Measurements from ENCODE around the gene SMARCD3.

The SMARCD3 gene

DNA sequence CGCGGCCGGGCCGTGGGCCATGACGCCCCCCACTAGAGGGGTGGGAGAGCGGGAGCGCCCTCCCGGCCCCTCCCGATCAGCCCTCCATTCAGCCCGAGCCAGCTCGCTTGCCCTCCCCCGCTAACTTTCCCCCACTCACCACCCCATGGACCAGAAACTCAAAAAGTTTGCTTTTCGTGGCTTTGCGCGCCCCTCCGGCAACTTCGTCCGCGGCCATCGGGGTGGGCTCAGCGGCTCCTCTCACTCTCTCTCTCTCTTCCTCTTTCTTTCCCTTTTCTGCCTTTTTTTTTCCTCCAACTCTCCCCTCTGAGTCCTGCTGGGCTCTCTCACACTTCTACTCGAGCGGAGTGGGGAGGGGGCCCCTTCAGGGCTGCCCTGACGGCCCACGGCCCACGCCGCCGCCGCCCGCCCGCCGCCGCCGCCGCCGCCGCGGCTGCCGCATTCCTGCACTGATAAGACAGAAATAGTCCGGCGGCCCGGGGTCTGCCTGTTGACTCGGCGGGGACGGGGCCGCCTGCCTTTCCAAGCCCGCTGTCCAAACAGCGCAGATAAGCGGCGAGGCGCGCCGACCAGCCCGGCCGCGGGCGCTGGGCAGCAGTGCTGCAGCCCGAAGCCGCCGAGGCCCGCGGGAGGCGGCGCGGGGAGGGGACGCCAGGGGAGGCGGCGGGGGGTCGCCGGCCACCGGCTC is at the start of gene SMARCD3:
TSS of gene SMARCD3 (minus strand) at position 349 of the 688 bp plus-strand sequence. CDS start at position 217, 132 bp downstream.
- peak; percentile 42 for DNase-seq

DNA sequence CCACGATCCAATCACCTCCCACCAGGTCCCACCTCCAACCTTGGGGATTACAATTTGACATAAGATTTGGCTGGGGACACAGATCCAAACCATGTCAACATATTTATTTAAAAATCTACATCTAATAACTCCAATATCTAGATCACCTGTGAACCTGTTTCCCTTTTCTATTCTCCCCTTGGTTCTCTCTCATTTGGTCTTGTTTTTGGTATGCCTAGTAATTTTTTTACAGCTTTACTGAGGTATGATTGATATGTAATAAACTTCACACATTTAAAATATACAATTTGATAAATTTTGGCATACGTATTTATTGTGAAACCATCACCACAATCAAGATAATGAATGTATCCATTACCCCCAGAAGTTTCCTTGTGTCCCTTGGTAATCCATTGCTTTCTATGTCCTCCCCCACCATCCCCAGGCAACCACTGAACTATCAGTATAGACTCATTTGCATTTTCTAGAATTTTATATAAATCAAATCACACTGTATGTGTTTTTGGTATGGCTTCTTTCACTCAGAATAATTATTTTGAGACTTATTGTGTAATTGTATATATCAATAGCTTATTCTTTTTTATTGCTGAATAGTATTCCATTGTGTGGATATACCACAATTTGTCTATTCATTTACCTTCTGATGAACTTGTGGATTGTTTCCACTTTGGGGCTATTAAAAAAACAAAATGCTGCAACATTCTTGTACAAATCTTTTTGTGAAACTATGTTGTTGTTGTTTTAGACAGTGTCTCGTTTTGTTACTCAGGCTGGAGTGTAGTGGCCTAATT is 47.9 kb upstream of the SMARCD3 start:
- DNase-seq = no peak

DNA sequence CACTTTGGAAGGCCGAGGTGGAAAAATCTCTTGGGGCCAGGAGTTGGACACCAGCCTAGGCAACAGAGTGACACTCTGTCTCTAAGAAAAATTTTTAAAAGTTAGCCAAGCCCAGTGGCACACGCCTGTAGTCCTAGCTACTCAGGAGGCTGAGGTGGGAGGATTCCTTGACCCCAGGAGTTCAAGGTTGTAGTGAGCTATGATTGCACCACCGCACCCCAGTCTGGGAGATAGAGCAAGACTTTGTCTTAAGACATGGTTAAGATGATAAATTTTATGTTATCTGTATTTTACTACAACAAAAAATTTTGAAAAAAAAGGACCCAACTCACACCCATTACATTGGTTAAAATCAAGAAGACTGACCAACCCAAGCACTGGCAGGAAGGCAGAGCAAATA is 44.4 kb upstream of the SMARCD3 start:
- no peak for DNase-seq

DNA sequence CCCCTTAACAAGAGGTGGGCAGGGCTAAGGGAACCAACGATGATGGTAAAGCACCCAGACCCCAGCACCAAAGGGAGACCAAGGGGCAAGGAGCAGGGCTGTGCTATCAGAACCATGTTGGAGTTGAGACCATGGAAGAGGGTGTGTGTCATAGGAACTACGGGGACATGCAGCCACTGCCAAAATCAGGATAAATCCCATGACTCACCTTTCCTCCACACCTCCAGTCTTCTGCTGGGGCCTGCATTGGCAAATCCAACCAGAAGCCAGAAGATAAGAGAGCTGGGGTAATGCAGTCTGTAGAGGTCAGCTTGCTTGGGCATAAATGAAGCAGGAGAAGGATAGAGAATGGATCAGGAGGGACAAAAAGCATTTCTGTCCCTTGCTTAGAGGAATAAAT is 42.7 kb upstream of the SMARCD3 start:
- no peak for DNase-seq

DNA sequence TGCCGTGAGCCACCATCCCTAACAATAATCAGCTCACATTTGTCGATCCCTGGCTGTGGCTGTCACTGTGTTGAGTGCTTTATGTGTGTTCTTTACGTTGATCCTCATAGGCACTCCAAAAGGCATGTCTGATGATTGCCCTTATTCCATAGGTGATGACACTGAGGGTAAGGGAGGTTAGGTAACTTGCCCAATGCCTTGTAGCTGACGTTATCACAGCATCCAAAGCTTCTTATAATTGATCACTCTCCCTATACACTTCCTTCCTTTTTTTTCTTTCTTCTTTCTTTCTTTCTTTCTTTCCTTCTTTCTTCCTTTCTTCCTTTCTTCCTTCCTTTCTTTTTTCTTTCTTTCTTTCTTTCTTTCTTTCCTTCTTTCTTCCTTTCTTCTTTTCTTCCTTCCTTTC is 41.9 kb upstream of the SMARCD3 start:
- DNase-seq = no peak

DNA sequence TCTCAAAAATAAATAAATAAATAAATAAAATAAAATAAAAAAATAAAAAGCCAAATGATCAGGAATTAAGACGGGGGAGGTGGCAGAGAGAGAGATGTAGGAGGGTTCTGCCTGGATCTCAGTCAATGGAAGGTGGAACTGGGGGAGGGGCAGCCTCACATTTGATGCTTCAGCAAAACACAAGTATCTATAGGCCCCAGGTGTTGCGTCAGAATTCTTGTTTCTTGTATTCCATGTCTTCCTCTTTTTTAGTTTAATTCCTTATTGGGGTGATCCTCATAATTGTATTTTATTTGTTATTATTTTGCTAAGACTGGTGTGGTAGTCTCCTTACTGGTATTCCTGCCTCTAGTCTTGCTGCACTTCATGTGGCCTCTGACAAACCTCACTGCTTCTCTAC is 41.4 kb upstream of the SMARCD3 start:
- DNase-seq = no peak

DNA sequence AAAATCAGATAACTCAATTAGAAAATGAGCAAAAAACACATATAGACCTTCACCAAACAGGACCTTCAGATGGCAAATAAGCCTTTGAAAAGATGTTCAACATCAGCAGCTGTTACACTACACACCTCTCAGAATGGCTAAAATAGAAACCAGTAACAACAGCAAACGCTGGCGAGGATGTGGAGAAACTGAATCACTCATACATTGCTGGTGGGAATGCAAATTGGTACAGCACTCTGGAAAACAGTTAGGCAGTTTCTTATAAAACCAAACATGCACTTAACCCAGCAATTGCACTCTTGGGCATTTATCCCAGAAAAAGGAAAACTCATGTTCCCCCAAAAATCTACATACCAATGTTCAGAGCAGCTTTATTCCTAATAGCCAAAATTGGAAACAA is 37.7 kb upstream of the SMARCD3 start:
- DNase-seq = no peak

DNA sequence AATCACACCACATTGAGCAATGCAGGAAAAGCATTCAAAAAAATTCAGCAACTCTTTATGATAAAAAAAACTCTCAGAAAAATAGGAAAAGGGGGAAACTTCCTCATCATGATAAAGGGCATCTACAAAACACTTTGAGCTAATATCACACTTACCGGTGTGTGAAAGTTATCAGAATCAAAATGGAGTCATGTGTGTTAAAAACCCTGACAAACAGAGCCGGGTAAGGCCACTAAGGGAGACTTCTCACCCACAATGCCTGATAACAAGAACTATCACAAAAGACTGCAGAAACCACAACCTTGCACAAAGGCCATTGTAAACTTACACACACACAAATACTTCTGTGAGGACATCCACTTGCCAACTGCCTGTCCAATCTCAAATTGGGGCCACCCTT is 34.8 kb upstream of the SMARCD3 start:
- DNase-seq = no peak

DNA sequence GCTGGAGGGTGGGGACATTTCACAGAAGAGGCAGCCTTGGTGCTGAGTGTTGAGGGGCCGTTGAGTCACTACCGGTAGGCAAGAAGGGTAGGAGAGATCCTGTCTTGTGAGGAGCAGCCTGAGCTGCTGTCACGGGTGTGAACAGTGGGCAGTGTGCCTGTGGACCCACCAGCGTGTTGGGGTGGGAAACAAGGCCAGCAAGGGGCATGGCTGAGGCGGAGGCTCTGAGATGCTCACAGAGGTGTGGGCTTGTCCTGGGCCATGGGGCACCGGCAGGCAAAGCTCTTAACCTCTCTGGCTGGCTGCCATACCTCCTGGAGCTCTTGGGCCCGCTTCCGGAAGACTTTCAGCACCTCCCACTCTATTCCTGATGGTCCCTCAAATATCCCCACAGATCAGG is 33.6 kb upstream of the SMARCD3 start:
- no peak for DNase-seq

DNA sequence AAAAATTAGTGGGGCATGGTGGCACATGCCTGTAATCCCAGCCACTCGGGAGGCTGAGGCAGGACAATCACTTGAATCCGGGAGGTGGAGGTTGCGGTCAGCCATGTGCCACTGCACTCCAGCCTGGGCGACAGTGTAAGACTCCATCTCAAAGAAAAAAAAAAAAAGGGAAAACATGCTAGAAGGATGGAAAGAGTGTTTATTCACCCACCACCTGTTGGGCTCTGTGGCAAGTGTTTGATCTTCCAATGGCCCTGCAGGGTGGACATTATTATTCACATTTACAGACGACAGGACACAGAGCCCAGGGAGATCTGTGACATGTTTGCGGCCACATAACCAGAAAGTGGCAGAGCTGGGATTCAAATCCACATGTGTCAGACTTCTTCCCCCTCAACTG is 33.2 kb upstream of the SMARCD3 start:
- peak; percentile 39 for DNase-seq

DNA sequence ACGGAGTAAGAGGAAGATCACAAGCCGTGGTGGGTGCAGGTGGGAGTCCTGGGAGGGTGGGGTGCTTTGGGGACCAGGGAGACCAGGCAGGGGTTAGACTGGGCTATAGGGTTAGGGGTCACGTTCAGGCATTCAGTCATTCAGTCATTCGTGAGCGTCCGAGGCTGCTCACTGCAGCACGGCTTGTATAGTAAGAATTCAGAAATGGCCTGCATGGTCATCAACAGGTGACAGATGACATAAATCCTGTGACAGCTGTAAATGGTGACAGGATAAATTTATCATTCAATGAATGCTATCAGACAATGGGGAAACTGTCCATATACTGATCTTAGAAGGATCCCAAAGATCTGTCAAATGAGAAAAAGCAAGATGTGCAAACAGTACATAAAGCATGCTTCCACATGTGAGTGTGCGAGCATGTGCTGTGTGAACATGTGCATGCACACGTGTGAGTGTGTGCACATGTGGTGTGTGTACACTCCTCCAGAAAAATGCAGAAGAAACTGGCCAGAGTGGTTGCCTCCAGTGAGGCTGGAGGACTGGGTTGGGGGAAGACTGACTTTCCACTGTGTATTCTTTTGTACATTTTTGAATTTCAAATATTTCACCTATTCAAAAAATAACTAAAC is 32.0 kb upstream of the SMARCD3 start:
- no peak for DNase-seq

DNA sequence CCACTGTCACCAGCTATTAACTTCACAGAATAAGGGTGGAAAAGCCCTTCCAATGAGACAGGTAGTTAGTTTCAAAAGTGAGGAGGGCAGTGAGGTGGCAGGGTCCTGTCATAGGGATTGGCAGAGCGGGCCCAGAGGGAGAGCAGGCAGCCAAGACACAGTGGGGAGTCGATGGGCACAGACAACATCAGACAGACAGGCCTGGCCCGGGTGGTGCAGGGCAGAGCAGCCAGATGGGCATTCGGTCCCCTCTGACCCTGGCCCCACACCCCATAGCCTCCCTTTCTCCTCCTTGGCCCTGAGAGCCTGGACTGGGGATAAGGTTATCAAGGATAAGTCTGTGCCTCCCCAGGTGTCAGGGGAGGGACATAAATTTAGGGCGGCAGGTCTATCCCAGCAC is 31.4 kb upstream of the SMARCD3 start:
- no peak for DNase-seq

DNA sequence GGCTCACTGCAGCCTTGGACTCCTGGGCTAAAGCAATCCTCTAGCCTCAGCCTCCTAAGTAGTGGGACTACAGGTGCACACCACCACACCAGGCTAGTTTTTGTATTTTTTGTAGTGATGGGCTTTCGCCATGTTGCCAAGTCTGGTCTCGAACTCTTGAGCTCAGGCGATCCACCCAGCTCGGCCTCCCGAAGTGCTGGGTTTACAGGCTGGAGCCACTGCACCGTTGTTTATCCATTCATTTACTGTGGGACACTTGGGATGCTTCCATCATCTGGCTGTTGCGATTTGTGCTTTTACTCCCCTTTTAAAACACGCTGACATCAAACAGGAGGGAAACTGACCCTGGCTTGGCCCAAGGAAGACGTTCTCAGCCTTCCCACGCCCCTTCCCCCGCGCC is 30.5 kb upstream of the SMARCD3 start:
- no peak for DNase-seq

DNA sequence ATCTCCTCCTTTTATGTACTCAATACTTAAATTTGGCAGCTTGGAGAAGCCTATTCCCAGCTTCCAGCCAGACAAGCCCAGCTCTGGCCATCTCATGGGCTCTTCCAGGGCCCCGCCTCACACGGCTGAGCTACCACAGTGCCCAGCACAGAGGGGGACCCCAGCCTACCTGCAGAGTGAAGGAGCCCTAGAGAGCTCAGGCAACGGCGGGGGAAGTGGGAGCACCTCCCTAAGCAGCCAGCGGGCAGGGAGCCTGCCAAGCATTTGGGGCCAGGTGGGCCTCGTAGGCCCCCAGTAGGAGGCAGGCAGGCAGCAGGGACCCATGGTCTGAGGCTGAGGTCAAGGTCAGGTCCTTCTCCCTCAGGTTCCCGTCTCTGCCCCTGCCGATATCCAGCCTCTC is 29.1 kb upstream of the SMARCD3 start:
- no peak for DNase-seq

DNA sequence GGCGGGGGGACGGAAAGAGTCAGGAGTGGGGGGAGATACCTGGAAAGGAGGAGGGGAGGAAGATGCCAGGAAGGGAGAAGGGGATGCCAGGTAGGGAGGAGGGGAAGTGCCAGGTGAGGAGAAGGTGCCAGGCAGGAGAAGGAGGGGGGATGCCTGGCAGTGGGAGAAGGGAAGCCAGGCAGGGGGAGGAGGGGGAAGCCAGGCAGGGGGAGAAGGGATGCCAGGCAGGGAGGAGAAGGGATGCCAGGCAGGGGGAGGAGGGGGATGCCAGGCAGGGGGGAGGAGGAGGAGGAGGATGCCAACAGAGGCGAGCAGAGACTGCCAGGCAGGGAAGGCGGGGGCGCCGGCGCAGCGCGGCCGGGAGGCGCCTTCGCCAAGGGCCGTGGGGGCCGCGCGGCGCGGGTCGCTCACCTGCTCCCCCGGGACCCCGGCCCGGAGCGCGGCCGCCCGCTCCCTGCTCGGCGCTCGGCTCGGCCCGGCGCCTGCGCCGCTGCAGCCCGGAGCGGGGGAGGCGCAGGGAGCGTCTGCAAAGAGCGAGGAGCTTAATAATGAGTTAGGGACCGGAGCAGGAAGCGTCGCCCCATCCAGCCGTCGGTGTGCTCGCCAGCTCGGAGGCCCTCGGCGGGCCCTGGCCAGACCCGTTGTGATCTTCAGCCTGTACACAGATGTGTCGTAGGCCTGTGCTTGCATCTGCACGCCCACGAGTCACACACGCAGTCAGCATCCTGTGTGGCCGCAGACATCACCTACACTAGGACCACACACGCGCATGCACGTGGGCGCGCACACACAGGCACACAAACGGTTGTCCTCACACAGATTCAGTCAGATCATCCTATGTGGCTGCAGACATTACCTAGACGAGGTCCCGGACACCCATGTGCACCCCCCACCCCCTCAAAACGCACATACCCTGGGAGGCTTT is 28.4 kb upstream of the SMARCD3 start:
- DNase-seq = peak; percentile 37

DNA sequence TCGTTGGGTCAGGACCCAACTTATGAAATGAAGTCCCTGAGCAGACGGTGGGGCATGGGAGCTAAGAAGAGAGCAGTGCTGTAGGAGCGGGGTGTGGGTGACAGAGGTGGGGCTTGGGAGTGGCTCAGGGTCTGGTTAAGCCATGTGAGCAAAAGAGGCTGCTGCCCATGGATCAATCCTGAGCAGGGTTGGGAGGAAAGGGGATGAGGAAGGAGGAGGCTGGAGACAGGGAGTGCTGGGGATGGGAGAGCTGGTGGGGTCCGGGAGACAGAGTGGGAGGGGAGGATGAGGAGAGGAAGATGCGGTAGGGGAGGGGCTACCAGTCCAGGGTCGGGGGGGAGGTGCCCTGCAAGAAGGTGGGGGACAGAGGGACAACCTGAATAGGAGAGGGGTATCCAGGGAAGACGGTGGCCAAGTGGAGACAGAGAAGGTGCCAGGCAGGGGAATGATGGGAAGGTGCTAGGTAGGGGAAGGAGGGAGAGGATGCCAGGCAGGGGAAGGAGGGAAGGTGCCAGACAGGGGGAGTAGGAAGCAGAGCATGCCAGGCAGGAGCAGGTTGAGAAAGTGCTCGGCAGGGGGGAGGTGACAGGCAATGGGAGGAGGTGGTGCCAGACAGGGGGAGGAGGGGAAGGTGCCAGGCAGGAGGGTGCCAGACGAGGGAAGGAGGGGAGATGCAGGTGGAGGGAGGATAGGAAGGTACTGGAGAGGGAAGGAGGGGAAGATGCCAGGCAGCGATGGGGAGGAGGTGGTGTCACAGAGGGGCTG is 27.5 kb upstream of the SMARCD3 start:
- DNase-seq = no peak

DNA sequence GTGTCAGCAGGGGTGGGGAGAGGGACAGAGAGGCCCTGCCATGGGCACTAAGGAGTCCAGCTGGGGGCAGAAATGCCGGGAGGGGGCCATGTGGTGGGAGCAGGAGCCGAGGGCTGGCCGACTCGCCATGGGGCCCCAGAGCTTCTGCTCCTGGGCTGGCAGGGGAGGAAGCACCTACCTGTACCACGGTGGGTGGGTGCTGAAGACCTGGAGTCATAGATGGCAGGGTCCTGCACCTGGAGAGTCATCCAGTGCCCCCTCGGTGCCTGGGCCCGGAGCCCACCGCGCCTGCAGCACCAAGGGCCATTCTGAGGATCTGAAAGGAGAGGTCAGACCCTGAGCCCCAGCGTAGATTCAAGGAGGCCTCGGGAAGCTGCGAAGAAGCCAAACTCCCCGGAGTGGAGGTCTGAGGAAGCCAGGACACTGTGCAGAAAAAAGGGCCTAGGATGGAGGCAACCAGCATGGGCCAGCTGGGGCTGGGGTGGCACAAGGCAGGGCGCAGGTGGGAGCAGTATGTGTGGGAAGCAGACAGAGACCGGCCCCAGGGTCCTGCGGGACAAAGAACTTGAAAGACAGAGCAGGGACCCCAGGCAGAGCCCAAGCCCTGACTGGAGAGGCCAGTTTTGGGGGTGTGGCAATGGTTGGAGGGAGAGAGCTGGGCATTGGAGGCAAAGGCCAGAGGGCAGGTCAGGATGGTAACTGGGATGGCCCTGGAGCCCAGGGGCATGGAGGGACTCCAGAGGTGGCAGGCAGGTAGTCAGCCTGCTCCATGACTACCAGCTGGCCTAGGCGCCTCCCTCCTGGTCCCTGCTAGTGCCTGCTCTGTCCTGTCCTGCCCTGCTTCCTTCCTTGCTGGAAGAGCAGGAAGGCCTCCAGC is 26.7 kb upstream of the SMARCD3 start:
- no peak for DNase-seq

DNA sequence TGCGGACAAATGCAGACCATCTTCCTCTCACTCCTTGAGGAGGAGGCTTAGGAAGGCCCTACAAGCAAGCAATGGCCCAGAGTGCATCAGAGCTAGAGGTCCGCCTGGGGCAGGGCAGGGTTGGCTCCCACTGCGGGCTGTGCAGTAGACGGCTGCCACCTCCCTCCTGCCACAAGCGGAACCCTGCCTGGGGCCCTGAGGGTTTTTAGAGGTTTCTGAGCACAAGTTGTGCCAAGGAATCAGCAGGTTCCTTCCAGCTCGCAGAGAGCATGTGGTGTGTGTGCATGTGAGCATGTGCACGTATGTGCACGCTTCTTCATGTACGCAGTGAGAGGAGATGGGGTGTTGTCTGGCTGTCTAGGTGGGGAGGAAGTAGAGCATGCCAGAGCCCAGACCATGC is 25.9 kb upstream of the SMARCD3 start:
- no peak for DNase-seq

DNA sequence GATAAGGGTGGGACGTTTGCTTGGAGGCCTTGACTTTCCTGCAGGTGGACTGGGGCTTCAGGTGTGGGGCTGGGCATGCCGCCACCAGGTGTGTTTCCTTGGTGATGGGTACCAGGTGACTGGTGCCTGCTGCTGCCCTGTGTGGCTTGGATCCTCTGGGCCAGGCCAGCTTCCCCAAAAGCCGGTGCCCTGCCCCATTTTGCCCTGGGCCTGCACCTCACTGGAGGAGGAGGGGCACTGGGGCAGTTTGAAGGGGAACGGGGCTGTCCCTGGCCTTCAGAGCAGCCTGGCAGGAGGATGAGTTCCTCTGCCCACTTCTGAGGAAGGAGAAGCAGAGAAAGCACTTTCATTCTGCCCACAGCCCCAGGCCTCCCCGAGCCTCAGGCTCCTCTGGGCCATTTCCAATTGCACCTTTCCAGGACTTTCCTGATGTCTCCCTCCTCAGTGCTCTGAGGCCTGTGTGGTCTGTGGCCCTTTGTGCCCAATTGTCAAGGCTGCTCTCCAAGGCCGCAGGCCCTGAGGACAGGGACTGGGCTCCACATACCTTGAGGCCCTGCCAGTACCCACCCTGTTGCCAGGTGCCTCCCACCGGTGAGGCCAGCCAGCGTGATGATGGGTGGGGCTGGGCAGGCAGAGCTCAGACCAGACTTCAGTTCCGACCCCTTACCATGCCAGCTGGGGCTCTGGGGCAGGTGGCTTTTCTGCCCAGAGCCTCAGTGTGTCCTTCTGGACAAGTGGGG is 25.3 kb upstream of the SMARCD3 start:
- DNase-seq = no peak

DNA sequence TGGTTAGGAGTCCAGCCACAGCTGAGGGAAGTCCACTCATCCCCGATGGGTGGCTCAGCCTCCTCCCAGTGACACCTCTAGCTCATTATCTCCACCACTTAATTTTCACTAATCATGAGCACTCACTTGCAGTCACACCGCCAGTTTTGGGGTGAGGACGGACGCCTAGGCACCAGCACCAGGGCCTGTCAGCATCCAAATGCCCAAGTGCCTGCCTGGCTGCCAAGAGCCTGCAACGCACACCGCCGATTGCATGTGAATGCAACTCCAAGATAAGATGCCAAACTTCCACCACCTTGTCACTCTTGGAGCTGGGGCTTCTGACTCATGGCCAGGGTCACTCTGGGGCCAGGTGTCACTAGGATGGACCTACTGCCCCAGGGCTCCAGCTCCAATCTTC is 24.4 kb upstream of the SMARCD3 start:
- no peak for DNase-seq

All from NCI-H146 (cell line).